Activated naive CD4-positive, alpha-beta T cell treated with anti-CD3 and anti-CD28 coated beads, Interleukin-2, amount 50 U/mL, for 72 hours (primary cell): ENCODE data around the gene SUPT3H. TPM values are rescaled to one million over a fixed set of nuclear protein-coding genes. Genes with fewer than 3 reads are reported as not detected.
A peak's percentile ranks its signal among the peaks of the same experiment; 100 is the strongest.
"Not testable (repeated sequence)": the region's sequence is repeated elsewhere in the genome, so short reads cannot be mapped to it uniquely, and the experiment has no call there.

Source experiments
- ATAC-seq, 2 donors: fragments of 150-1000 bp; cut with Tn5 transposase; 2 replicates each; pipeline ENCODE4 v1.10.0; 2021; ENCODE audit warnings: mild to moderate bottlenecking in 2 of 2, moderate library complexity in 2 of 2
- DNase-seq, 2 donors: peaks; one replicate each; pipeline ENCODE4 v3.0.0; 2021 to 2022; ENCODE audit warnings: low spot score in 2 of 2
- H3K27ac Mint-ChIP-seq, 2 donors: one replicate each; pipeline ENCODE4 v1.8.0; 2022; ENCODE audit warnings: mild to moderate bottlenecking in 2 of 2, mixed read lengths in 2 of 2
- H3K36me3 Mint-ChIP-seq, 2 donors: one replicate each; pipeline ENCODE4 v1.8.0; 2022; ENCODE audit warnings: mixed read lengths in 2 of 2
- H3K9me3 Mint-ChIP-seq, 2 donors: one replicate each; pipeline ENCODE4 v1.8.0; 2022; ENCODE audit warnings: mixed read lengths in 2 of 2
- total RNA-seq, 2 donors: library from RNA; stranded (reverse); gene quantifications; one replicate each; pipeline ENCODE4 v1.2.3, GENCODE V29; 2022

Gene SUPT3H
- total RNA-seq, 2 donors from 2014 or later, result 14.3 to 20.1 TPM

DNA sequence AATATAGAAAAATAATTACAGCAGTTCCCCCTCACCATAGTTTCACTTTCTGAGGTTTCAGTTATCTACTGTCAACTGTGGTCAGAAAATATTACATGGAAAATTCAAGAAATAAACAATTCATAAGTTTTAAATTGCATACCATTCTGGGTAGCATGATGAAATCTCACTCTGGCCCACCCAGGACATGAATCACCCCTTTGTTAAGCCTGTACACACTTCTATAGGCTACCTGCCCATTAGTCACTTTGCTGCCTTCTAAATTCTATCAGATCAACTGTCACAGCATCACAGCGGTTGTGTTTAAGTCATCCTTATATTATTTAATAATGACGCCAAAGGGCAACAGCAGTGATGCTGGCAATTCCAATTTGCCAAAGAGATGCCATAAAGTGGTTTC, 189.9 kb downstream of the SUPT3H start:
- Mint-ChIP-seq H3K36me3 (peaks cover 0 to 37% of the 10 kb centered on the region in 2 donors), H3K27ac (peak overlapping the region; percentile 26 to 34), H3K9me3 (no peaks in the 10 kb centered on the region)
- peak; percentile 66 to 86 for ATAC-seq
- no peak for DNase-seq

GRCh38 chr6:45185403-45186251, 192.1 kb downstream of the SUPT3H start:
- DNase-seq (no peak), ATAC-seq (peak; percentile 14 to 72)
- Mint-ChIP-seq H3K36me3 (peaks cover 0 to 39% of the 10 kb centered on the region in 2 donors), H3K9me3 (no peaks in the 10 kb centered on the region), H3K27ac (peak overlapping the region in 1 of 2 donors; percentile 49)

GRCh38 chr6:45184937-45185336, 192.8 kb downstream of the SUPT3H start:
- Mint-ChIP-seq H3K27ac (no peak overlapping the region), H3K36me3 (peaks cover 0 to 34% of the 10 kb centered on the region in 2 donors), H3K9me3 (no peaks in the 10 kb centered on the region)
- no peak for ATAC-seq
- no peak for DNase-seq

DNA sequence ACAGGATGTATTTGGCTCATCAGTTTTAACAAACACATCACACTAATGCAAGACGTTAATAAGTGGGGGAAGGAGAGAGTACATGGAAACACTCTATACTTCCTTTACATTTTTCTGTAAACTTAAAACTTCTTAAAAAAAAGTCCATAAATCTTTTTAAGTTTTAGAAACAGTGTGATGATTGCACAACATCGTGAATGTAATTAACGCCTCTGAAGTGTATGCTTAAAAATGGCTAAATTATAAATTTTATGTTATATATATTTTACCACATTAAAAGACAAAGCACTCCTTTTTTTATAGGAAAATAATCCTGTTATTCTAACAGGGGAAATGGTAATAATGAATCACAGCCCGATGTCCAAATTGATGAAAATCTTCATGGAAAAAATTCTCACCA, 193.7 kb downstream of the SUPT3H start:
- Mint-ChIP-seq H3K9me3 (no peaks in the 10 kb centered on the region), H3K36me3 (peaks cover 0 to 34% of the 10 kb centered on the region in 2 donors), H3K27ac (no peak overlapping the region)
- DNase-seq, result no peak
- no peak for ATAC-seq

DNA sequence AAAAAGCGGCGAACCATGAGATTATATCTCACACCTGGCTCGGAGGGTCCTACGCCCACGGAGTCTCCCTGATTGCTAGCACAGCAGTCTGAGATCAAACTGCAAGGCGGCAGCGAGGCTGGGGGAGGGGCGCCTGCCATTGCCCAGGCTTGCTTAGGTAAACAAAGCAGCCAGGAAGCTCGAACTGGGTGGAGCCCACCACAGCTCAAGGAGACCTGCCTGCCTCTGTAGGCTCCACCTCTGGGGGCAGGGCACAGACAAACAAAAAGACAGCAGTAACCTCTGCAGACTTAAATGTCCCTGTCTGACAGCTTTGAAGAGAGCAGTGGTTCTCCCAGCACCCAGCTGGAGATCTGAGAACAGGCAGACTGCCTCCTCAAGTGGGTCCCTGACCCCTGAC, 201.4 kb downstream of the SUPT3H start:
- H3K27ac Mint-ChIP-seq, H3K9me3 Mint-ChIP-seq, ATAC-seq, H3K36me3 Mint-ChIP-seq, DNase-seq: not testable (repeated sequence)

DNA sequence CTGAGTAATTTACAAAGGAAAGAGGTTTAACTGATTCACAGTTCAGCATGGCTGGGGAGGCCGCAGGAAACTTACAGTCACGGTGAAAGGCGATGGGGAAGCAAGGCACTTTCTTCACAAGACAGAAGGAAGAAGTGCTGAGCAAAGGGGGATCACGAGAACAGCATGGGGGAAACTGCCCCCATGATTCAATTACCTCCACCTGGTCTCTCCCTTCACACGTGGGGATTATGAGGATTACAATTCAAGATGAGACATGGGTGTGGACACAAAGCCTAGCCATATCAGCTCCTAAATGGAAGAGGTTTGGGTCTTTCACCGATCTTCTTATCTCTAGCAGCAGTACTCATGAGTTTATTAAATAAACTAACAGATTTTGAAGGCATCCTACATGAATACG, 202.5 kb downstream of the SUPT3H start:
- no peak for ATAC-seq

GRCh38 chr6:45174045-45174444, 203.7 kb downstream of the SUPT3H start:
- no peak for DNase-seq
- Mint-ChIP-seq H3K9me3 (peaks cover 0 to 4% of the 10 kb centered on the region in 2 donors), H3K27ac (peak overlapping the region in 1 of 2 donors; percentile 13), H3K36me3 (peaks cover 0 to 5% of the 10 kb centered on the region in 2 donors)
- no peak for ATAC-seq

More for the DNA sequence above, 202.5 kb downstream of the SUPT3H start:
- DNase-seq, result no peak
- Mint-ChIP-seq H3K27ac (no peak overlapping the region), H3K36me3 (peaks cover 0 to 5% of the 10 kb centered on the region in 2 donors), H3K9me3 (peaks cover 0 to 4% of the 10 kb centered on the region in 2 donors)

DNA sequence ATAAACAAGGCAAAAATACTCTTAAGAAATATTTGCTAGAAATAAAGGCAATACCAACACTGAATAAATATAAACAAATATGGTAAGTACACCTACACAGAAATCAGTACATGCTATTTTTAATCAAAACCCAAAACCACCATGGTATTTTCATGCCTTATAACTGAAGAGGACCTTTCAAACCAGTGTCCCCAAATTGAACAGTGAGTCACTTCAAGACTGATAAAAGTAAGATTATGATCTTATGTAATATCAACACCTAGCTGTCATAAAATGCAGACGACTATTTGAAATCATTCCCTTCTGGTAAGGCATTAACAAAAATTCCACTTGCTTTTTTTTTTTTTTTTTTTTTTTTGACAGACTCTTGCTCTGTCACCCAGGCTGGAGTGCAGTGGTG, 206.4 kb downstream of the SUPT3H start:
- H3K27ac Mint-ChIP-seq, result no peak overlapping the region
- H3K36me3 Mint-ChIP-seq, result peaks cover 0 to 28% of the 10 kb centered on the region in 2 donors
- DNase-seq (no peak), ATAC-seq (no peak)
- peaks cover 0 to 6% of the 10 kb centered on the region in 2 donors for H3K9me3 Mint-ChIP-seq

- no peak for ATAC-seq
- Mint-ChIP-seq H3K9me3 (peaks cover 4 to 11% of the 10 kb centered on the region in 2 donors), H3K36me3 (peaks cover 6 to 37% of the 10 kb centered on the region in 2 donors), H3K27ac (no peak overlapping the region)
- no peak for DNase-seq
These were observed 207.4 kb downstream of the SUPT3H start for GRCh38 chr6:45170309-45170708.

GRCh38 chr6:45169815-45170214, 207.9 kb downstream of the SUPT3H start:
- no peak overlapping the region for H3K27ac Mint-ChIP-seq
- no peak for DNase-seq
- H3K36me3 Mint-ChIP-seq, result peaks cover 6 to 34% of the 10 kb centered on the region in 2 donors
- peaks cover 4 to 11% of the 10 kb centered on the region in 2 donors for H3K9me3 Mint-ChIP-seq
- ATAC-seq, result no peak

DNA sequence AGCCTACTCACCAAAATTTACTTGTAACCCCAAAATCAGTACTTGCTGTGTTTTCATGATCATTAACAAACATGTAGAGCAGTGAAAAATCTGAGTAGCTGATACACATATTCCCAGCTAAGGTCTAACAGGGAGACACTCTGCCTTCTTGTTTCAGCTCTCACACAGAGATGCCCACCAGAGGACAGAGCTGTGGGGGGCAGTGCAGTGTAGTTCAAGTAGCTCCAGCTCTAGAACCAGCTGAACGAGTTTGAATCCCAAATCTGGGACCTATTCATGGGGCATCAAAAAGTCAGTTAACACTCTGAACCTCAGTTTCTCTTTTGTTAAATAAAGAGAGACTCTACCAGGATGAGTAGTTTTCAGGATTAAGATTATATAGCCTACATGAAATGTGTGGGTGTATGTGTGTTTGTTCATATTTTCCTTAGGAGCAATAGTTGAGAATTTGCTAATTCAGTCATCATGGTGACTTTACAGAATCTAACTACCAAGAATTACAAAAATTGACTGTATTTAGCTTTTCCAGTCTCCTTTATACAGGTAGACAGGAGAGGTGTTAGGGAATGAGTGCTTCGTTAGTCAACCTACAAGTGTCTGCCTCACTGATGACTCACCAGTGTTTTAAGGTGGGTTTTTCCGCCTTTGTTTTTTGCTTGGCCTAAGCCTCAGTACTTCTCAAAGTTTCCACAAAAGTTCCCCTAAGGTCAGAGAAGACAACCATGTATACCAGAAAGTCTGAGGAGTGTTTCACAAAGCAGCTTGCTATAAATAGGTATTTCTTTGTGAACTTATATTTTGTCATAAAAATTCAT, 213.6 kb downstream of the SUPT3H start:
- peak overlapping the region; percentile 96 to 99 for H3K27ac Mint-ChIP-seq
- H3K36me3 Mint-ChIP-seq, result peaks cover 14 to 68% of the 10 kb centered on the region in 2 donors
- peaks cover 4 to 29% of the 10 kb centered on the region in 2 donors for H3K9me3 Mint-ChIP-seq
- ATAC-seq (peak; percentile 95), DNase-seq (peak; percentile 37 to 58)

DNA sequence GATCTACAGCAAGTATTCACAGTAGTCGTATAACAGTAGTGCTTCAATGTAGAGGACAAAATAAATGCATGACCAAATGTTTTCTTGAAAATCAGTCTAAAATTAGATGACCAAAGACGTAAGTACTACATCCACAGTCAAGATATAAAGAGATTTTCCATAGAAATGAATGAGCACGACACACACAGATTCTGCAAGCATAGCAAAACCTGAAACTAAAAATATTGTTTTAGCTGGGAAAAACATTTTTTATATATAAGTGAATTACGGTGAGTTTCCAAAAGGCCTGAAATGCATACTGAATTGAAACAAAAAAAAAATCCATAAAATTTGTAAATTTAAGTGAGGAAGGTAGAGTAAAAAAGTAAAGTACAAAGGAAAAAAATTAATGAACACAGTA, 217.4 kb downstream of the SUPT3H start:
- Mint-ChIP-seq H3K27ac (no peak overlapping the region), H3K36me3 (peaks cover 7 to 42% of the 10 kb centered on the region in 2 donors), H3K9me3 (peaks cover 0 to 27% of the 10 kb centered on the region in 2 donors)
- DNase-seq (no peak), ATAC-seq (no peak)

DNA sequence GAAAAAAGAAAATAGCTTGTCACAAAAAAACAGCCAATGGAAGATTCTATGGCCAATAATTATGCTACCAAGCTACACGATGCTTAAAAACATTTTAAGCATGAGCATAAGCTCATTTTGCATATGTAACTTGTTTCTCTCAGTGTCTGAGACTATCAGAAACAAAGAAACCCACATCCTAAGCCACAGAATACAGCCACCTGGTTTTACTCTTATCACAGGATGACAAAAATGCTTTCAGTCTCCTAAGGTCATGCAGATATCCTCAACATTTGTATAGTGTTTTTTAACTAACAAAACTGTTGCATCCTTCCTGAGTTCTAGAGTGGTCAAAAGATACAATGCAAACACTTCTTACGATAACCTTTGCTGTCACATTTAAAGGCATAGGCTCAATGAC, 221.7 kb downstream of the SUPT3H start:
- peak; percentile 96 to 99 for ATAC-seq
- no peak for DNase-seq
- peaks cover 0 to 48% of the 10 kb centered on the region in 2 donors for H3K36me3 Mint-ChIP-seq
- peaks cover 12 to 34% of the 10 kb centered on the region in 2 donors for H3K9me3 Mint-ChIP-seq
- peak overlapping the region in 1 of 2 donors; percentile 77 for H3K27ac Mint-ChIP-seq

DNA sequence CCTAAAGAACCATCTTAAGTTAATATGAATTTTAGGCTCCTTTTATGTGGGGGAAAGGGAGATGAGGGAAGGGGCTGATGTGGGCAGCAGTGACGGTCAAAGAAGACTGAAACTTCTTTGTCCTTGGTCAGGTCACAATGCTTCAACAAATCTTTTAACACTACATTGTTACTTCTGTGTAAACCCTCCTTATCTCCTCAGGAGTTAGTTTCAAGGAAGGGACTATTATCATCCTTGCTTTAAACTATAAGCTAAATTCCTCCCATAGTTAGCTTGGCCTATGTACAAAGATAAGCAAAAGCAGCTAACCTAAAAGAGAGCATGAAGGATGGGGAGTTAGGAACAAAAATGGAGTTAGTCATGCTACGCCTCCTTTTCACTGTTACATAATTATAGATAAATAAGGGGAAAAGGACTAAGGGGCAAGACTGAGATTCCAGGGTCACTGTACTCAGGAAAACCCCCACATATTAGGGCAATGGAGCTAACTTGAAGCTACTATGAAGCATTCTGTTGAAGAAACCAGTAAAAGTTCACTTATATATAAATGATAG, 222.3 kb downstream of the SUPT3H start:
- H3K9me3 Mint-ChIP-seq, result peaks cover 12 to 30% of the 10 kb centered on the region in 2 donors
- no peak for DNase-seq
- H3K27ac Mint-ChIP-seq, result peak overlapping the region in 1 of 2 donors; percentile 77
- ATAC-seq, result no peak
- peaks cover 0 to 41% of the 10 kb centered on the region in 2 donors for H3K36me3 Mint-ChIP-seq

DNA sequence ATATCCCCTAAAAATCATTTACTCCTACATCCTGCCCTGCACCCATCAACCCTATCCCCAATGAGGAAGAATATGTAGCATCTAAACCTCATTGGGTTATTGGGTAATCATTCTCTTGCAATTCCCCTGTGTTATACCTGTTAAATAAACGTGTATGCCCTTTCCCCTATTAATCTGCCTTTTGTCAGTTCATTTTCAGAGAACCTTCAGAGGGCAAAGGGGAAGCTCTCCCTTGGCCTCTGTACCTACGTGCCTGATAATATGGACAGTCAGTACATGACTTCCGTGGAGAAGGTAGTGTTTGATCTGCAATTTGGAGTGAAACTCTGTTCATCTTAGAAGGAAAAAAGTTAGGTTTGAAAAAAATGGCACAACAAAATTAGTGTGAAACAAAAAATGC, 223.1 kb downstream of the SUPT3H start:
- peaks cover 12 to 30% of the 10 kb centered on the region in 2 donors for H3K9me3 Mint-ChIP-seq
- H3K36me3 Mint-ChIP-seq, result peaks cover 0 to 34% of the 10 kb centered on the region in 2 donors
- peak overlapping the region in 1 of 2 donors; percentile 52 for H3K27ac Mint-ChIP-seq
- no peak for DNase-seq
- ATAC-seq, result no peak

DNA sequence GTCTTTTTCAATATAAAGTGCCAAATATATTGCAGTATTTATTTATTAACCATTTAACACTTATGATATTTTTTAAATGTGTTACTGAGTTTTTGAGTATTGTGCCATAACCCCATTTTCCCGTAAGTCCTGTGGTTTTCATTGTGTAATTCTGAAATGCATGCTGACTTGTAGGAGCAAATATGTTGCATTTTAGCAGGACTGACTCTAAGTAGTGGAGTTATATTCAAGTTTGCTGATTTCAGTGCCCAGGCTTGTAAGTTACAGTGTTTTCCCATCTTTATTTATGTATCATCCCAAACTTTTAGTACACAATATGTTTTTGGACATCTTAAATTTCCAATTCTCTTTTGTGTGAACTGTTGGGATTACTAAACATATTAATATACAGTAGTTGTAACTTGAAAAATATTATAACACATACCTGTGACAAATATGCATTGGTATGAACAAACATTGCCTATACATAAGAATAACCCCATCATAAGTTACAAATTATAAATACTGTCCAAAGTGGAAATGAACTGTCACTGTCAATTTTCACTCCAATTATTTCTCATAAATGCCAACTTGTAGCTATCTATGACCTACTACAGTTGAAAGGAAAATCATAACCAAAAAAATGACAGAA, 228.9 kb downstream of the SUPT3H start:
- peaks cover 11 to 23% of the 10 kb centered on the region in 2 donors for H3K9me3 Mint-ChIP-seq
- no peak overlapping the region for H3K27ac Mint-ChIP-seq
- ATAC-seq, result no peak
- DNase-seq, result no peak
- peaks cover 10 to 28% of the 10 kb centered on the region in 2 donors for H3K36me3 Mint-ChIP-seq
